GM18870 (cell line): ENCODE results near the gene IVD.

Source experiments
- ATAC-seq: cut with Tn5 transposase; IDR thresholded peaks from one replicate; pipeline ENCODE4 v1.9.1; 2021; ENCODE audit warnings: moderate library complexity; ENCODE audit not compliant: unreplicated experiment

The IVD gene

GRCh38 chr15:40405501-40406381, at the start of gene IVD:
TSS of gene IVD (plus strand) at chr15:40405795. CDS start at chr15:40405828, 33 bp downstream.
- peak; percentile 83 for ATAC-seq

- ATAC-seq = no peak
These were observed 49.5 kb upstream of the IVD start for GRCh38 chr15:40355976-40356585.

GRCh38 chr15:40357246-40357645, 48.3 kb upstream of the IVD start:
- ATAC-seq = no peak

- peak; percentile 55 for ATAC-seq
These were observed 47.7 kb upstream of the IVD start, which contains the start of gene DISP2 for GRCh38 chr15:40357723-40358470. TSS of gene DISP2 (plus strand) at chr15:40358219. CDS start at chr15:40358322, 103 bp downstream.

- no peak for ATAC-seq
These were observed 46.9 kb upstream of the IVD start for GRCh38 chr15:40358471-40359353.

GRCh38 chr15:40360015-40360414, 45.6 kb upstream of the IVD start:
- no peak for ATAC-seq

GRCh38 chr15:40361640-40362039, 44.0 kb upstream of the IVD start:
- ATAC-seq = no peak

- ATAC-seq = no peak
These were observed 42.0 kb upstream of the IVD start for GRCh38 chr15:40363611-40364010.

- no peak for ATAC-seq
These were observed 41.3 kb upstream of the IVD start for GRCh38 chr15:40364251-40364650.

- ATAC-seq = no peak
These were observed 40.6 kb upstream of the IVD start for GRCh38 chr15:40365016-40365415.

GRCh38 chr15:40365624-40366456, 39.8 kb upstream of the IVD start:
- ATAC-seq = no peak

GRCh38 chr15:40366457-40367370, 38.9 kb upstream of the IVD start:
- no peak for ATAC-seq

- no peak for ATAC-seq
These were observed 38.3 kb upstream of the IVD start for GRCh38 chr15:40367371-40367685.

- ATAC-seq = peak; percentile 83
These were observed 37.6 kb upstream of the IVD start for GRCh38 chr15:40367686-40368611.

- no peak for ATAC-seq
These were observed 36.7 kb upstream of the IVD start for GRCh38 chr15:40368719-40369473.

- no peak for ATAC-seq
These were observed 36.1 kb upstream of the IVD start for GRCh38 chr15:40369474-40369869.

- no peak for ATAC-seq
These were observed 35.6 kb upstream of the IVD start for GRCh38 chr15:40369971-40370370.
